BJ (cell line): ENCODE measurements around the gene NSDHL. TPM values are rescaled to one million over a fixed set of nuclear protein-coding genes. Genes with fewer than 3 reads are reported as not detected.
A peak's percentile ranks its signal among the peaks of the same experiment; 100 is the strongest.

ENCODE experiments used
- CTCF ChIA-PET: fragments of 350-600 bp; formaldehyde crosslinking; extraction: SDS; loops from one replicate; lab custom pipeline; 2021; ENCODE audit warnings: antibody characterized with exemption, inconsistent platforms; lab: Yijun Ruan, JAX
- POLR2A ChIA-PET: fragments of 300-600 bp; sonication (Branson Sonifier 250); formaldehyde crosslinking; extraction: SDS; loops from one replicate; lab custom pipeline; 2021; ENCODE audit warnings: antibody characterized with exemption; lab: Charles Lee
- DNase-seq: peaks from one replicate; pipeline ENCODE4 v3.0.0-alpha.2; 2011; ENCODE audit warnings: low read depth
- H3K27me3 ChIP-seq: 2 replicates; pipeline ENCODE4 v1.6.0; 2011; ENCODE audit warnings: low read length; ENCODE audit not compliant: control insufficient read depth, insufficient read depth
- H3K36me3 ChIP-seq: 2 replicates; pipeline ENCODE4 v1.5.1; 2011; ENCODE audit warnings: low read length; ENCODE audit not compliant: control insufficient read depth, insufficient read depth
- H3K4me3 ChIP-seq: 2 replicates; pipeline ENCODE4 v1.5.1; 2011; ENCODE audit warnings: low read depth, mild to moderate bottlenecking, control low read depth, low read length
- CTCF ChIP-seq: IDR thresholded peaks from 2 replicates; pipeline ENCODE4 v1.5.1; 2011; ENCODE audit warnings: low read depth, mild to moderate bottlenecking, control low read depth, inconsistent platforms, low read length, moderate library complexity; ENCODE audit not compliant: insufficient read depth
- polyA plus RNA-seq: library from polyadenylated mRNA; depleted of rRNA; stranded (reverse); fragments of >200 nt; gene quantifications from 2 replicates; pipeline ENCODE4 v1.2.3, GENCODE V29; 2011

NSDHL gene
- polyA plus RNA-seq, 1 experiment, result 13.7 TPM

DNA sequence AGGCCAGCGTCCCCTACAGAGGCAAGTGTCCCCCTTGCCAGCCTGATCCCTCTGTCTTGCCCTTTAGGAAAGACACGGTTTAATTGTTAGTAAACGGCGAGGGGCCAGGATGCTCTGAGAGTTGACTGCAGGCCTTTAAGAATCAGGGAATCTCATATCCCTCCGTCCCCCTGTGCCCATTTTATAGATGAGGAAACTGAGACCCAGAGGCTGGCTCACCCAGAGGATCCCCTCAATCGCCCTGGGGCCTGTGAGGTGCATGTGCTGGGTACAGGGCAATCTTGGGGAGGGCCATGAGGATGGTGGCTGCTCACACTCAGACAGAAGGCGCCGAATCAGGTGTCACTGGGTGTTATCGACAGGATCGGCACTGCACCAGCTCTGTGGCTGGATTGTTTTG, 67.6 kb downstream of the NSDHL start:
- POLR2A ChIA-PET, result no interaction called here
- no peak for TF ChIP-seq CTCF
- Histone ChIP-seq H3K4me3 (peak overlapping the region; percentile 41), H3K27me3 (no peaks in the 10 kb centered on the region), H3K36me3 (no peaks in the 10 kb centered on the region)
- DNase-seq, result no peak
- CTCF ChIA-PET, result no interaction called here

- DNase-seq, result no peak
- Histone ChIP-seq H3K4me3 (no peak overlapping the region), H3K27me3 (no peaks in the 10 kb centered on the region), H3K36me3 (no peaks in the 10 kb centered on the region)
- POLR2A ChIA-PET, result no interaction called here
- CTCF ChIA-PET, result interaction anchor here (1.0 kb wide), 1 partner anchor 15 kb away, joined by 4 read pairs; no protein-coding TSS in a partner anchor
- no peak for TF ChIP-seq CTCF
These were observed 68.4 kb downstream of the NSDHL start for GRCh38 chrX:152899111-152899873.

GRCh38 chrX:152899874-152900719, 69.2 kb downstream of the NSDHL start:
- CTCF ChIA-PET, result interaction anchor here (1.0 kb wide), 1 partner anchor 14 kb away, joined by 4 read pairs; no protein-coding TSS in a partner anchor
- TF ChIP-seq CTCF, result no peak

DNA sequence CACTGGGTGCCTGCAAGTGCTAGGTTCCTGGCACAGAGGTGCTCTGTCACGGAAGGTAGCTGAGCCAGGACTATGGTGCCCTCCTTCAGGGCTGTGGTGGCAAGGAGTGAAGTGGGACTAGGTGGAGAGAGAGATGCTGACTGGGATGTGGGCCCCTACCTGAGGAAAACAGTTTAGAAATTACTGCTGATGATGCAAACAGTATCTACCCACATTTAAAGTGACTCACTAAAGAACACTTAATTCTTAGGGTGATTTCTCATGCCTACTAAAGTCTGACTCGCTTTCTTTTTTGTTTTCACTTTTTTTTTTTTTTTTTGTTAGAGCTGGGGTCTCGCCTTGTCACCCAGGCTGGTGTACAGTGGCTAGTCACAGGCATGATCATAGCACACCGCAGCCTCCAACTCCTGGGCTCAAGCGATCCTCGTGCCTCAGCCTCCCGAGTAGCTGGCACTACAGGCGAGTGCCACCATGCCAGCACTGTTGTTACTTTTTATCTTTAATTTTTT, 70.1 kb downstream of the NSDHL start:
- no peak for TF ChIP-seq CTCF
- Histone ChIP-seq H3K4me3 (no peak overlapping the region), H3K27me3 (no peaks in the 10 kb centered on the region), H3K36me3 (no peaks in the 10 kb centered on the region)
- ChIA-PET CTCF (no interaction called here), POLR2A (no interaction called here)
- DNase-seq, result no peak

More at GRCh38 chrX:152899874-152900719, 69.2 kb downstream of the NSDHL start:
- no peak overlapping the region for H3K4me3 ChIP-seq
- DNase-seq, result no peak
- H3K27me3 ChIP-seq, result no peaks in the 10 kb centered on the region
- POLR2A ChIA-PET, result no interaction called here
- H3K36me3 ChIP-seq, result no peaks in the 10 kb centered on the region
